Large intestine (tissue), 3 donors: Measurements from ENCODE around the gene WDR19. TPM values are rescaled to one million over a fixed set of nuclear protein-coding genes. Genes with fewer than 3 reads are reported as not detected.

Experiments
- DNase-seq, 2 donors: peaks; one replicate each; pipeline versions ENCODE4 v3.0.0 to v3.0.0-alpha.2; 2013
- H3K27ac ChIP-seq: one replicate; pipeline ENCODE4 v1.5.1; 2013; ENCODE audit warnings: low read length
- H3K27me3 ChIP-seq: 2 replicates; pipeline ENCODE4 v1.6.1; 2013; ENCODE audit warnings: low read length; ENCODE audit not compliant: control insufficient read depth, insufficient read depth
- H3K36me3 ChIP-seq: 2 replicates; pipeline ENCODE4 v1.6.1; 2013; ENCODE audit warnings: low read length; ENCODE audit not compliant: control insufficient read depth, insufficient read depth
- H3K4me1 ChIP-seq: one replicate; pipeline ENCODE4 v1.6.1; 2013; ENCODE audit warnings: low read length; ENCODE audit not compliant: control insufficient read depth, insufficient read depth
- H3K4me3 ChIP-seq: one replicate; pipeline ENCODE4 v1.5.1; 2013; ENCODE audit warnings: low read length
- H3K9me3 ChIP-seq: one replicate; pipeline ENCODE4 v1.6.1; 2013; ENCODE audit warnings: mild to moderate bottlenecking, low read depth, low read length, moderate library complexity; ENCODE audit not compliant: control insufficient read depth
- WGBS: methylation state at CpG from one replicate; pipeline ENCODE4 v1.1.5; 2013; ENCODE audit warnings: low lambda C conversion rate; ENCODE audit not compliant: insufficient coverage; 5-methylcytosine and 5-hydroxymethylcytosine counted together
- polyA plus RNA-seq: library from polyadenylated mRNA; unstranded; fragments of 120-200 nt; gene quantifications from one replicate; pipeline ENCODE4 v1.2.1, GENCODE V29; 2013

Gene WDR19
- polyA plus RNA-seq, 1 donor, result 26.2 TPM

DNA sequence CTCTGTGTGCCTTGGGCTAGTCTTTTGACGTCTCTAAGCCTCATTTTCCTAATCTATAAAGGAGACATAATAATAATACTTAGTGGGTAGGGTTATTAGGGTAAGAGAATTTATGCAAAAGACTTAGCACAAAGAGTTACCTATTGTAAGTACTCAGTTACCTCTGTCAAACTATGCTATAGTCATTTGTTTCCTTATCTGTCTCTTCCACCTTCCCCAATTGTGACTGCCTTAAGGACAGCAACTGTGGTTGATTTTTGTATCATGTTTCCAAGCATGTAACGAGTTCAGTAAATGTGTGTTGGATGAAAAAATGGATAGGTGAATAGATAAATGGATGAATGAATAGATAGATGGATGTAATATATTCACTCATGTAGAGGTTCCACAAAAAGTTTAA, 48.1 kb downstream of the WDR19 start:
- Histone ChIP-seq H3K27ac (no peak overlapping the region), H3K4me1 (peaks cover 3% of the 10 kb centered on the region), H3K9me3 (no peaks in the 10 kb centered on the region), H3K27me3 (no peaks in the 10 kb centered on the region), H3K4me3 (no peak overlapping the region), H3K36me3 (peaks cover 10% of the 10 kb centered on the region)
- no peak for DNase-seq
- 100% methylated on average over 1 of the region's 2 CpGs for WGBS

DNA sequence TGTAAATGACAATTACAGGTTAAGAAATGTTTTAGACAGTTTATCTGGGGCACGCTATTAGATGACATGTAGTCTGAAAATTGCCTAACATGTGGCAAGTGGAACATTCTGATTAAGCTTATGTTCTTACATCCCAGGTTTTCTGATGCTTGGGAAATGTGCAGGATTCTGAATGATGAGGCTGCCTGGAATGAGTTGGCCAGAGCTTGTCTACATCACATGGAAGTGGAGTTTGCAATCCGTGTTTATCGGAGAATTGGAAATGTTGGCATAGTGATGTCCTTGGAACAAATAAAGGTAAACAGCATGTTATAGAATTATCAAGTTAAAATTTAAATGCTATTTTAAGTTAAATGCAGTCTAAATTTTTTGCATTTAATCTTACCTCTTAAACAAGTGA, 49.3 kb downstream of the WDR19 start:
- DNase-seq, result no peak
- Histone ChIP-seq H3K36me3 (peaks cover 10% of the 10 kb centered on the region), H3K9me3 (no peaks in the 10 kb centered on the region), H3K4me1 (peaks cover 8% of the 10 kb centered on the region), H3K27me3 (no peaks in the 10 kb centered on the region), H3K27ac (no peak overlapping the region), H3K4me3 (no peak overlapping the region)
- WGBS, result 85% methylated on average over 2 of the region's 3 CpGs

DNA sequence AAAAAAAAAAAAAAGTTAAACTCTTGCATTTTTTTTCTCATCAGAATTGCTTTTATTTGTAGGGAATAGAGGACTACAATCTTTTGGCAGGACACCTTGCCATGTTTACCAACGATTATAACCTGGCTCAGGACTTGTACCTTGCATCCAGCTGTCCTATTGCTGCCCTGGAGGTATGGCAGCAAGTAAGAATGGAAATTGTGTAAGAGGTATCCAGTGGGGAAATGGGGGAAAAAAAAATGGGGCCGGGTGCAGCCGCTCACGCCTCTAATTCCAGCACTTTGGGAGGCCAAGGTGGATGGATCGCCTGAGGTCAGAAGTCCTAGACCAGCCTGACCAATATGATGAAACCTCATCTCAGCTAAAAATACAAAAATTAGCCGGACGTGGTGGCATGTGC, 49.8 kb downstream of the WDR19 start:
- Histone ChIP-seq H3K27me3 (no peaks in the 10 kb centered on the region), H3K36me3 (peaks cover 10% of the 10 kb centered on the region), H3K4me1 (peaks cover 9% of the 10 kb centered on the region), H3K9me3 (no peaks in the 10 kb centered on the region), H3K4me3 (no peak overlapping the region), H3K27ac (no peak overlapping the region)
- no peak for DNase-seq
- no CpG with 5 or more reads among the region's 7 CpGs for WGBS

DNA sequence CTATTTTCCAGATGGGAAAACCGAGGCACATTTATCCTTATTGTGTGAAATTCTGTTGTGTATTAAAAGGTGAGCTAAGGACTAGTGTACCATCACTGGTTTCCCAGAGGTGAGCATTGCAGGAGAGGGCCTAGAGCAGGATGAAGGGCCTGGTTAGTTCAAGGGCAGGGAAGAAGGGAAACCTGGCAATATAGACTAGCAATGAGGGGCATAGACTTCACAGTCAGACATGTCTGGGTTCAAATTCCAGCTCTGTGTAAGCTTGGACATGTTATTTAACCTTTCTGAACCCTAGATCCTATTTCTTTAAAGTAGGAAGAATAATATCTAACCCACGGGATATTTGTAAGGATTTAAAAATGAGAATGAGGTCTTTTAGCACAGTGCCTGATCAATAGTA, 50.8 kb downstream of the WDR19 start:
- Histone ChIP-seq H3K27me3 (no peaks in the 10 kb centered on the region), H3K36me3 (peaks cover 10% of the 10 kb centered on the region), H3K9me3 (no peaks in the 10 kb centered on the region), H3K27ac (no peak overlapping the region), H3K4me3 (no peak overlapping the region), H3K4me1 (peaks cover 9% of the 10 kb centered on the region)
- no peak for DNase-seq
- WGBS, result 75% methylated on average over 1 of the region's 2 CpGs

DNA sequence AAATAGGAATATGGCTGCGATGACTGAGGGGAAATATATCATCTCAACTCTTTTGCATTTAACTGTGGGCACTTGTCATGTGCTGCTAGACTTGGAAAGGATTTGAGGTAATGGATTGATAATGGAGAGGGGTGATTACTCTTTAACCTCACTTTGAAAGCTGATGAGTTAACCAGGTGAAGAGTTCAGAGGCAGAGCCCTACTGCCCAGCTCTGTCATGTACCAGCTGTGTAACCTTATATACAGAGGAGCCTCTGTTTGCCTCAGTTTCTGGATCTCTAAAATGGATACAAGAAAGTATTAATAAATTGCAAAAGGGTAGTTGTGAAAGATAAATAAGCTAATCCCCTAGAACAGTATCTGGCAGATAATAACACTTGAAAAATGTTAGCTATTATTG, 51.5 kb downstream of the WDR19 start:
- DNase-seq, result peak; percentile 33 to 63
- H3K27ac ChIP-seq, result no peak overlapping the region
- H3K27me3 ChIP-seq, result no peaks in the 10 kb centered on the region
- H3K4me3 ChIP-seq, result no peak overlapping the region
- H3K36me3 ChIP-seq, result peaks cover 10% of the 10 kb centered on the region
- WGBS, result 40% methylated on average over 1 of the region's 1 CpG
- no peaks in the 10 kb centered on the region for H3K9me3 ChIP-seq
- H3K4me1 ChIP-seq, result peaks cover 9% of the 10 kb centered on the region

DNA sequence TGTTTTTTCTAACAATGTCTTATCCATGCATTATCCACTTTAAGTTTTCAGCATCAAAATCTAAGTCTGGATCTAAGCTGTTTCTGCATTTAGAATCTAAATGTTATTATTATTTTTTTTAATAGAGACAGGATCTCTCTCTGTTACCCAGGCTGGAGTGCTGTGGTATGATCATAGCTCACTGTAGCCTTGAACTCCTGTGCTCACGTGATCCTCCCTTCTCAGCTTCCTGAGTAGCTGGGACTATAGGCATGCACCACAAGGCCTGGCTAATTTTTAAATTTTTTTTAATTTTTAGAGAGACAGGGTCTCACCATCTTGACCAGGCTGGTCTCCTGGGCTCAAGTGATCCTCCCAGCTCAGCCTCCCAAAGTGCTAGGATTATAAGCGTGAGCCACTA, 52.7 kb downstream of the WDR19 start:
- 100% methylated on average over 1 of the region's 2 CpGs for WGBS
- Histone ChIP-seq H3K4me3 (no peak overlapping the region), H3K27ac (no peak overlapping the region), H3K36me3 (peaks cover 6% of the 10 kb centered on the region), H3K27me3 (no peaks in the 10 kb centered on the region), H3K9me3 (no peaks in the 10 kb centered on the region), H3K4me1 (peaks cover 9% of the 10 kb centered on the region)
- DNase-seq, result no peak

DNA sequence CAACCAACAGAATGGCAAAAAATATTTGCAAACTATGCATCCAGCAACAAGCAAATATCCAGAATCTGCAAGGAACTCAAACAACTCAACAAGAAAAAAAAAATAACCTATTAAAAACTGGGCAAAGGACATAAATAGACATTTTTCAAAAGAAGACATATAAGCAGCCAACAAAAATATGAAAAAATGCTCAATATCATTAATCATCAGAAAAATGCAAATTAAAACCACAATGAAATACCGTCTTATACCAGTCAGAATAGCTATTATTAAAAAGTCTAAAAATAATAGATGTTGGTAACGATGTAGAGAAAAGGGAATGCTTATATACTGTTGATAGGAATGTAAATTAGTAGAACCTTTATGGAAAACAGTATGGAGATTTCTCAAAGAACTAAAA, 53.4 kb downstream of the WDR19 start:
- no peak for DNase-seq
- H3K9me3 ChIP-seq, result no peaks in the 10 kb centered on the region
- peaks cover 4% of the 10 kb centered on the region for H3K36me3 ChIP-seq
- peaks cover 9% of the 10 kb centered on the region for H3K4me1 ChIP-seq
- no peak overlapping the region for H3K4me3 ChIP-seq
- H3K27ac ChIP-seq, result no peak overlapping the region
- no peaks in the 10 kb centered on the region for H3K27me3 ChIP-seq
- WGBS, result 63% methylated on average over 2 of the region's 2 CpGs

DNA sequence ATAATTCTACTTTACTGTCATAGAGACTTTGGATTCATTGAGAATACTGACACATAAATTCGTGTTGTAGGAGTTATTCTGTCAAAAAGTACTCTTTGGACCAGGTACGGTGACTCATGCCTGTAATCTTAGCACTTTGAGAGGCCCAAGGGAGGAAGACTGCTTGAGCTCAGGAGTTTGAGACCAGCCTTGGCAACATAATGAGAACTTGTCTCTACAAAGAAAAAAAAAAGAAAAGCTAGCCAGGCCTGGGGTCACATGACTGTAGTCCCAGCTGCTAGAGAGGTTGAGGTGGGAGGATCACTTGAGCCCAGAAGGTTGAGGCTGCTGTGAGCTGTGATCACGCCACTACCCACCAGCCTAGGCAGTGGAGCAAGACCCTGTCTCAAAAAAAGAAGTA, 54.9 kb downstream of the WDR19 start:
- H3K27ac ChIP-seq, result peak overlapping the region; percentile 86
- H3K4me1 ChIP-seq, result peaks cover 9% of the 10 kb centered on the region
- 17% methylated on average over 1 of the region's 3 CpGs for WGBS
- H3K9me3 ChIP-seq, result no peaks in the 10 kb centered on the region
- H3K36me3 ChIP-seq, result peaks cover 4% of the 10 kb centered on the region
- H3K27me3 ChIP-seq, result no peaks in the 10 kb centered on the region
- DNase-seq, result peak; percentile 85 to 92
- no peak overlapping the region for H3K4me3 ChIP-seq

DNA sequence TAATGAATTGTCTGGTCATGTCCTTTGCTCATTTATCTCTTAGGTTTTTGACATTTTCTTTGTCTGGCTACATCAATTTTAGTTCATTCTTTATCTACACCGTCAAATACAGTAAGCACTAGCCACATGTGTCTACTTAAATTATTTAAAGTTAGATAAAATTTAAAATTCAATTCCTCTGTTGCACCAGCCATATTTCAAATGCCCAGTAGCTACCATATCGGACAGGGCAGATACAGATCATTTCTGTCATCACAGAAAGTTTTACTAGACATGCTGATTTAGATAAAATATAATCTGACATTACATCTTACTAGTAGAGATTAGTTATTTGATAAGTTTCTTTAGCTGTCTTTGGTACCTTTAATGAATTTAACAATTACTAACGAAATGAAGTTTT, 61.1 kb downstream of the WDR19 start:
- peaks cover 6% of the 10 kb centered on the region for H3K9me3 ChIP-seq

DNA sequence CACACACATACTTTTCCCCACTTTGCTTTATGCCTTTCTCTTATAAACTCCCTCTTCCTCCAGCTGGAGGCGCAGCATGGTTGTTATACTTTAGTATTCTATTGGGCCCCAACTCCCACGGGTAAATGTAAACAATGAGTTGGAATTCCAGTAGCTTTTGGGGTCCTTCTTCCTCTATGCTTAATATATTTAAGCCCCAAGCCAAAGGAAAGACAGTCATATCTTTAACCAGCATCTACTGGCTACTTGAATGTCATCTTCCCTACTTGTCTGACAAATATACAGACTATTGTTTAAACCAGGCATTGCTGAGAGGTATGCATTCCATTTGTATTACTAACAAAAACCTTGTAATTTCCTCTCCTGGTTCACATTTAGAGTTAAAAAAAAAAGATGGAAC, 72.9 kb downstream of the WDR19 start:
- no CpG with 5 or more reads among the region's 2 CpGs for WGBS
- no peak overlapping the region for H3K27ac ChIP-seq
- H3K27me3 ChIP-seq, result no peaks in the 10 kb centered on the region
- H3K4me1 ChIP-seq, result no peaks in the 10 kb centered on the region
- H3K36me3 ChIP-seq, result peaks cover 11% of the 10 kb centered on the region
- H3K9me3 ChIP-seq, result no peaks in the 10 kb centered on the region
- DNase-seq, result no peak
- no peak overlapping the region for H3K4me3 ChIP-seq

More for the DNA sequence above, 61.1 kb downstream of the WDR19 start:
- no peak for DNase-seq
- Histone ChIP-seq H3K4me3 (no peak overlapping the region), H3K27me3 (no peaks in the 10 kb centered on the region), H3K4me1 (no peaks in the 10 kb centered on the region), H3K36me3 (peaks cover 3% of the 10 kb centered on the region), H3K27ac (no peak overlapping the region)
- 85% methylated on average over 2 of the region's 3 CpGs for WGBS

DNA sequence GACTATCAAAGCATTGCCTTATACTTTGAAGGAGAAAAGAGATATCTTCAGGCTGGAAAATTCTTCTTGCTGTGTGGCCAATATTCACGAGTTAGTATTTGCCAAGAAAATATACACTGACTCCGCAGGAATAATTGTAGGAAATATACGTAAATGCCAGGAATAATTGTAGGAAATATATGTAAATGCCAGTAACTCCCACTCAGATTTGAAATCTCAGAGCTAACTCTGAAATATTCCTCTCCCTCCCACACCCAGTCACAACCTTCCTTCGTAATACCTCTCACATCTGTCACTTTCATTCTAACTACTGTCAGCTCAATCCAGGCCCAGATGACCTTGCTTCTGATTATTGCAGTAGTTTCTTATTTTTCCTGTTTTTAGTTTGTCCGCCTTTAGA, 73.5 kb downstream of the WDR19 start:
- WGBS, result 100% methylated on average over 2 of the region's 5 CpGs
- H3K4me1 ChIP-seq, result no peaks in the 10 kb centered on the region
- no peak for DNase-seq
- H3K4me3 ChIP-seq, result no peak overlapping the region
- H3K36me3 ChIP-seq, result peaks cover 14% of the 10 kb centered on the region
- no peak overlapping the region for H3K27ac ChIP-seq
- no peaks in the 10 kb centered on the region for H3K9me3 ChIP-seq
- no peaks in the 10 kb centered on the region for H3K27me3 ChIP-seq
